GM21360 (cell line): Measurements from ENCODE around the gene GRIP1.

Source experiments
- ATAC-seq: cut with Tn5 transposase; IDR thresholded peaks from one replicate; pipeline ENCODE4 v1.9.1; 2021; ENCODE audit warnings: mild to moderate bottlenecking, moderate library complexity; ENCODE audit not compliant: unreplicated experiment

The GRIP1 gene

GRCh38 chr12:66398931-66399910, 279.7 kb downstream of the GRIP1 start:
- ATAC-seq = no peak

- no peak for ATAC-seq
Observed at GRCh38 chr12:66397574-66398290, 281.1 kb downstream of the GRIP1 start.

DNA sequence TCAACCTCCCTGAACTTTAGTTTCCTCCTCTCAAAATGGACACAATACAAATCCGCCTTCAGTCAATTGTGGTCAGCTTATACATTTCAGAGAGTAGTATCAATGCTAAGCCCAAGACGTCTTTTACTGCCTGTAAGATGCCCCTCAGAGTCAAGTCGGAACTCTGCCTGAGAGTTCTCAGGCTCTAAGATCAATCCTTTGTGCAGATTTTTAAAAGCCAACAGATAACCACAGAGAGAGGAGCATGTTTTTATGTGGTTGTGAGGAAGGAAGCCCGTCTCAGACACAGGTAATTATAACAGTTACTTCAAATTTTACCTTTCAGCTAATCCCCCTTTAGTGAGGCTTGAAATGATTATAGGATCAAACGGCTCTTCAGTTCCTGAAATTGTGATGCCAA, 285.0 kb downstream of the GRIP1 start:
- ATAC-seq = no peak

- no peak for ATAC-seq
Observed at GRCh38 chr12:66392266-66392915, 286.5 kb downstream of the GRIP1 start.

- no peak for ATAC-seq
Observed at GRCh38 chr12:66388517-66388916, 290.4 kb downstream of the GRIP1 start.

DNA sequence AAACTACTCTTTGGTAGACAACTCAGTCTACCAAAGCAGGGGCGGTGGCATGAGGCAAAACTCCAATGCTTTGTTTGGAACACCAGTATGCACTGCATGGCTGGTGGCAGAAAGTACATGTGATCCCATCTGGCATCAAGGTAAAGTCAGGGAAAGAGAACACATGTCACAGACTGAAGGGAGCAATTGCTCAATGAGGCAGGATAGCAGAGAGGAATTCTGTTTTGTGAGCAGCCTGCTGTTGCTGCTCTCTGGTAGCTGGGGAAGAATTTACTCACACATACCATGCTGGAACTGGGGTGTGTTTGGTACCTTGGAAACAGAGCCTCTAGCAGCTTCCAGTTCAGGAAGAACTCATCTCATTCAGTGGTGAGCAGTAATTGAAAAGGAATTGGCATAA, 291.8 kb downstream of the GRIP1 start:
- ATAC-seq = no peak

- ATAC-seq = no peak
Observed at GRCh38 chr12:66380769-66381535, 297.9 kb downstream of the GRIP1 start.

- no peak for ATAC-seq
Observed at GRCh38 chr12:66379616-66380015, 299.3 kb downstream of the GRIP1 start.

DNA sequence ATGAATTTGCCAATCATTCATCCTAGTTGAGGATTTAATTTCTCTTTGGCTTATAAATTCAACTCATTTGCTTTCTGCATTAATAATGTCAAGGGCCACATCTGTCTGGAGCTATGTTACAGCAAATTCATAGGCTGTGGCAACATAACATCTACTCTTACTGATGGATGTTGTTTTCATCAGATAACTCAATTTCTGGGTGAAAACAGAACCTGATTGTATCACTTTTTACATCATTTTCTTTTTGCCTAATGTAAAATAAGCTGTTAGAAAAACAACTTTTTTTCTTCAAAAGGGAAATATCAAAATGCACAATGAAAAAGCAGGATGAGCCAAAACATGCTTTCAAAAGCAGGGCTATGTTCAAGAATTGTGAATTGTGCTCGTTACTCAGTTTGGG, 303.3 kb downstream of the GRIP1 start:
- ATAC-seq = no peak

- no peak for ATAC-seq
Observed at GRCh38 chr12:66371982-66372381, 306.9 kb downstream of the GRIP1 start.

- no peak for ATAC-seq
Observed at GRCh38 chr12:66367015-66367667, 311.7 kb downstream of the GRIP1 start.

GRCh38 chr12:66365718-66366490, 313.0 kb downstream of the GRIP1 start:
- no peak for ATAC-seq

DNA sequence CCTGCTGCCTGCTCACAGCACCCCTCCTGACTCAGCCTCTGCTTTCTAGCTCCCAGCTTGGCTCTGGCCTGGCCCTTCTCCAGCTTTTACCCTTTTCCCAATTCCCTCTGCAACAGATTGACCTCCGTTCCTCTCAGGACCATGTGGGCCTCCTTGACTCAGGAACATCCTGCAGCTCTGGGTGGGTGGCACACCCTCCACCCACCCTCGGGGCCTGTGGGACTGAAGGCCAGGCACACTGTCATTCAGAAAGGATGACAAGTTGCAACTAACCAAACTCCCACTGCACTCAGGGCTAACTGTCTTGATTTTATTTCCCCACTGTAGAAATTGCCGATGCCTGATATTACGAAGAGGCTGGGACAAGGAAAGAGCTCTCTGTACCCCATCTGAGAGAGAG, 317.2 kb downstream of the GRIP1 start:
- no peak for ATAC-seq

- no peak for ATAC-seq
Observed at GRCh38 chr12:66359300-66359699, 319.6 kb downstream of the GRIP1 start.

GRCh38 chr12:66354291-66354690, 324.6 kb downstream of the GRIP1 start:
- ATAC-seq = no peak

DNA sequence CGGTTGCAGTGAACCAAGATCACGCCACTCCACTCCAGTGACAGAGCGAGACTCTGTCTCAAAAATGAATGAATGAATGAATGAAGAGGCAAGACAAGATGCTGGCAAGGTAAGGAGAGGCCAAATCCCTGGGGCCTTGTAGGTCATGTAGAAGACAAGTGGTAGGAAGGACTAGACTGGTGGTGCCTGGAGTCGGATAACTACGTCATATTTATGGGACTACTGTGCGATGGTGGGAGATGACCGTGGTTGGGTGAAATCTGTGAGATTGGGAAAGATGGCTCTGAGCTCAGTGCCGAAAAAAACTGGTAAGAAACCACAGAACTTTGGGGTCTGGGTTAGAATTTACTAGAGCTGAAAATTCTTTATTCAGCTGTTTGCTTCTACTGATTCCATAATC, 326.0 kb downstream of the GRIP1 start:
- ATAC-seq = no peak

GRCh38 chr12:66352197-66352596, 326.7 kb downstream of the GRIP1 start:
- ATAC-seq = no peak

GRCh38 chr12:66351301-66351700, 327.6 kb downstream of the GRIP1 start:
- no peak for ATAC-seq

- no peak for ATAC-seq
Observed at GRCh38 chr12:66345956-66346355, 332.9 kb downstream of the GRIP1 start.
